Measurements from ENCODE around the gene MSI2. TPM values are rescaled to one million over a fixed set of nuclear protein-coding genes. Genes with fewer than 3 reads are reported as not detected.
A peak's percentile ranks its signal among the peaks of the same experiment; 100 is the strongest.

MSI2 gene
- total RNA-seq, 1 donor from 2014 or later = 31.0 TPM

DNA sequence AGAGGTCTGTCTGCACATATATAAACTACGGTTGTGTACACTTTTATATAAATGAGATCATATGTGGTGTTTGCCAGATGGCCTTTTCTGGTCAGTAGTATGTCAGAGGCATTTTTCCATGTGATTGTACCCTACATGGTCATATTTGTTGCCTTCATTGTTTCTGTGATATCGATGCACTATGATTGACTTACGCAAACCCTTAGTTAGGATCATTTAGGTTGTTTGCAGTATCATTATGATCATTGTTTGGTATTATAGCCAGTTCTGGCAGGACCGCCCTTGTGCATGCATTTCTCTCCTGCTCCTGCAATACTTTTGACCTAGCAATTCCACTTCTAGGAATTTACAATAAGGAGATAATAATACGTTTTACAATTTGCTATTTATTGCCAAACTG, 169.1 kb downstream of the MSI2 start:
- DNase-seq (ENCODE audit: low spot score in 2 of 2) = no peak
- no peak for FAIRE-seq

DNA sequence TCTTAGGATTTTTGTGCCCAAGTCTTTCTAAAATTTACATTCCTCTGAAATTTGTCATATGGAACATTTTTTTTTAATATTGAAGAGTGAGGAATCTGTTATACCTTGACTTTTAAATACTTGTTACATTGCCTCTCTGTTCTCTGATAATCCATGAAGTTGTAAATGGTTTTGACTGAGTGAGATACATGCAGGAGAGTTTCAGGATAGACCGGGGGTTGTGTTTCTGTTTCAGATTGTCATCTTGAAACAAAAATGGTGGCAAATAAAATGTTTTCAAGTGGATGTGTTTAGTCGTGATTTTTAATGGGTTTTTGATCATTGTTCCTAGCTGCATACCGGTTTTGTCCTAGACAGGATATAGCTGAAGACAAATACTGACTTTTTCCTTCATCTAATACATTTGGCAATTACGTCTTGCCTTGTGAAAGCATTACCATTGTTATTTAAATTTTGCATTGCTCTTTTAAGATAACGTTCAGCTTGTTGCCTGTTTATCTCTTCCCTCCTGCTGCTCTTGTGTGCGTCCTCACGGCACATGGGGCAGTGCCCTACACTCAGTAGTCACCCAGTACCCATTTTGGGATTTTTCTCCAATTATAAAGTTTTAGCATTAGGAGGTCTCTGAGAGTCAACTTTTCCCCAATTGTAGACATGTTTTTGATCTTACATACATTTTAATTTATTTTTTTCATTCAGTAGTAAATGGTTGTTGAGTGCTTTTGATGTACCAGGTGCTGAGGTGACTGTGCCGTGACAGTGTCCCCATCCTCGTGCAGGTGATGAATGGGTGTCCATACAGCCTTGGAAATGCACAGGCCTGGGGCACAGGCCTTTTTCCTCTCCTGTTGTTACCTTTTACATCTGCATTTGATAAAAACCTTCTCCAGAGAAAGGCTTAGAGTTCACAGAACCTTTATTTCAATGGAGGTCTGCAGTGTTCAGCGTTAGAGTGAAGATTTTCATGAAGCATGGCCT, 169.9 kb downstream of the MSI2 start:
- DNase-seq (ENCODE audit: low spot score in 2 of 2) = no peak
- no peak for FAIRE-seq

DNA sequence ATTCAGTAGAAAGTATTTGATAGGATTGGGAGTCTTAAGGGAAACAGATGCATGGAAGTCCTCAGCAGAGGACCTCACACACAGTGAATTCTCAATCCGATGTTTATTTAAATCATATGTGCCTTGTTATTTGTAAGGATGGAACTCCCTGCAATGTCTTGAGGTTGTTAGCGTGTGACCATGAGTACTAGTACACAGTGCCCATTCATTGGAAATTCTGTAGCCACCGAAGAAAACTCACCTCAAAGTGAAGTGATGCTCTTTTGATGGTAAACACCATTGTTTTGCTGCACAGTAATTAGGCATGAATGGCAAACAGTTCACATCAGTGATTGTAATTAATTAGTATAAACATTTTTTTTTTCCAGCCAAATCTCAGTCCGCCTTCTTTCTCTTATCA, 173.6 kb downstream of the MSI2 start:
- DNase-seq (ENCODE audit: low spot score in 2 of 2) = no peak
- FAIRE-seq = no peak

GRCh38 chr17:57431415-57431814, 175.1 kb downstream of the MSI2 start:
- FAIRE-seq (no peak), DNase-seq (ENCODE audit: low spot score in 2 of 2) (no peak)

- FAIRE-seq (no peak), DNase-seq (ENCODE audit: low spot score in 2 of 2) (no peak)
Measured at GRCh38 chr17:57432507-57433277, 176.4 kb downstream of the MSI2 start.

GRCh38 chr17:57433452-57433851, 177.1 kb downstream of the MSI2 start:
- DNase-seq (ENCODE audit: low spot score in 2 of 2) = no peak
- no peak for FAIRE-seq

DNA sequence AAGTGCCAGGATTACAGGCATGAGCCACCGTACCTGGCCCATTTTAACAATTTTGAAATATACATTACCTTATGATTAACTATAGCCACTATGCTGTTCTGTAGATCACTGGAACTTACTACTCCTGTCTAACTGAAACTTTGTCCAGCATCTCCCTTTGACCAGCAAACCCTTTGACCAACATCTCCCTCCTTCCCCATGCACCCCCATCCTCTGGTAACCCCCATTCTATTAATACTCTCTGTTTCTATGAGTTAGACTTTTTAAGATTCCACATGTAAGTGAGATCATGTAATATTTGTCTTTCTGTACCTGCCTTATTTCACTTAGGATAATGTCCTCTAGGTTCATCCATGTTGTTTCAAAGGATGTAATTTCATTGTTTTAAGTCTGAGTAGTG, 178.0 kb downstream of the MSI2 start:
- DNase-seq (ENCODE audit: low spot score in 2 of 2) = no peak
- no peak for FAIRE-seq

DNA sequence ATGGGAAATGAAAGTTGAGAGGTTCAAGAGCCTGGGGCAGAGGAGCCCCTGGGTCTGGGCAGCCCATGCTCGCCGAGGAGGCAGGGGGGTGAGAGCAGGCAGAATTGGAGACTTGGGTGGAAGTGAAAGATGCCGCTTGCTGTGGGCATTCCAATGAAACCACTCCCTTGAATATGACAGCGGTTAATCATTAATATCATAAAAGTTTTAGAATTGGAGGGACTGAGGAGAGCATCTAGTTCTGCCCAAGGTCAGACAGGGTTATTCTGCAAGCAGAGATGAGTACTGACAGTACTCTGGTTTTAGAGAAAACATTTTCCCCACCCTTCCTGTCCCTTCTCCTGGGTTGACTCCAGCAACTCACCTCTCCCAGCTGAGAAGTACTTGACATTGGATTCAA, 180.2 kb downstream of the MSI2 start:
- no peak for FAIRE-seq
- no peak for DNase-seq (ENCODE audit: low spot score in 2 of 2)

DNA sequence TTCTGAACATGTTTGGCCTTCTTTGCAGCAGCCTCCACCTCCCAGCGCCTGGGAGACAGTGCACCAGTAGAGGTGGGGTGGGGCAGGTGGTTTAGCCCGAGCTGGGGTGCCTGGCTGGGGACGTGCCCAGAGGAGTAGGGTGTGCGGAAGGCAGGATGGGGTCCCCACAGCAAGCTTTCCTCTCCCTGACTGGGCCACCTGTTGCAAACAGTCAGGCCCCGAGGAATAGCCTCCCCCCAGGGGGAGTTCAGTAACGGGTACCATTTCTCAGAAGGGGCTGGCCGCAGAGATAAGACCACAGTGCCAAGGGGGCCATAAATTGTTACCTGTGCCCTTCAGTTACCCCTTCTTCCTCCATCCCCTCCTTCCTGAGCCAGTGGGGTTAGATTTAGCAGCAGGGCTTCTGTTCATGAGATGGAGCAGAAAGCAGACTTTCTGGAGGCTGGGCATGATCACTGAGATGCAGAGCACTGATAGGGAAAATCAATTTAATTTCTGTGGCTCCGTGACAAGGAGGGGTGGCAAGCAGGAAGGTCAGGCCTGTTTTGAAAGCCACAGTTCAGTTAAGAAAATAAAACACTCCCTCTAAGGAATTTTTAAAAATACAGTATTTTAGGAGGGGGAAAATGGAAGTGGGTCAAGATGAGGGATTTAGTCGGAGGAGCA, 181.9 kb downstream of the MSI2 start:
- FAIRE-seq = no peak
- no peak for DNase-seq (ENCODE audit: low spot score in 2 of 2)

GRCh38 chr17:57439651-57440050, 183.3 kb downstream of the MSI2 start:
- FAIRE-seq = no peak
- DNase-seq (ENCODE audit: low spot score in 2 of 2) = no peak

DNA sequence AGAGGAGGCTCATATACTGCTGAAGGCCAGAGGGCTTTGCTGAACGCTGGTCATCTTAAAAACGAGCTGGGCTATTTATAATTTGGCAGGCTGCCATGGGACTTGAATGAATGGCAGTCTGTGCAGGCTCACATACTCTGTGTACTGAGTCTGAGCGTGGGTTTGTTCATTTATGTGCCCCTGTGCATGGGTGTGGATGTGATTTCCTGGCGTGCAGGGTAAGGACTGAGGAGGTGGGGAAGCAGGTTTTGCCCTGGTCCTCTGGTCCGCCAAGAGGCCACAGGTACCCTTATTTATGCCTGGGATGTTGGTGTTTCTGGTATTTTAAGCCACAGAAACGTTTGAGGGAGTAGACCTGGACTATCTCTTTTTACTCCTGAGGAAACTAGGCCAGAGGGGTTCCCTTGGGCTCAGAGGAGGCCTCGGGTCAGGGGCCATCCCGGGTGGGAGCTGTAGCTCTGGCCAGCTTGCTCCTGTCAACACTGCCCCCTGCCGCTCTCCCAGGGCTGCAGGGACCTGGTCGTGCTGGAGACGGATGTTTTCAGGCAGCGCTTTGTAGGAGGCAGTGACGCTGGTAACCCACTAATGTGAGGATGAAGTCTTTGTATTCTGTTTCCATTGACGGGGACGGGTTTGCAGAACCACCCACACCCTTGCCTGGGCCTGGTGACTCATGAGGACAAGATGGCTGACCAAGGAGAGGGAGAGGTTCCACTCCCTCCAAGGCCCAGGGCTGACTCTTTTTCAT, 184.4 kb downstream of the MSI2 start:
- DNase-seq (ENCODE audit: low spot score in 2 of 2) (peak; percentile 43 to 74), FAIRE-seq (no peak)

DNA sequence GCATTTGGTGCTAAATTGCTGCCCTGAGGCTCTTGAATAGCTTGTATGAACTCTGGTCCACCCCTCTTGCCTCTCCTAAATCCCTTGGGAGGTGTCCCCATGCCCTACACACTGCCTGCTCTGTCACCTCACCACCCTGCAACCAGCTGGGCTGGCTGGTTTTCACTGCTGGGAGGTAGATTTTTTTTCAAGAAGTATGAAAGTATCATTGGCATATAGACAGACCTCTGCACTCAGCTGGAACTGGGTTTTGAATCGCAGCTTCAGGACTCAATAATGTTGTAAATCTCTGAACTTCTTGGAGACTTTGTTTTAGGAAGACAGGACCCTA, 184.9 kb downstream of the MSI2 start:
- FAIRE-seq = no peak
- no peak for DNase-seq (ENCODE audit: low spot score in 2 of 2)

GRCh38 chr17:57442401-57442823, 186.1 kb downstream of the MSI2 start:
- DNase-seq (ENCODE audit: low spot score in 2 of 2) (no peak), FAIRE-seq (no peak)

DNA sequence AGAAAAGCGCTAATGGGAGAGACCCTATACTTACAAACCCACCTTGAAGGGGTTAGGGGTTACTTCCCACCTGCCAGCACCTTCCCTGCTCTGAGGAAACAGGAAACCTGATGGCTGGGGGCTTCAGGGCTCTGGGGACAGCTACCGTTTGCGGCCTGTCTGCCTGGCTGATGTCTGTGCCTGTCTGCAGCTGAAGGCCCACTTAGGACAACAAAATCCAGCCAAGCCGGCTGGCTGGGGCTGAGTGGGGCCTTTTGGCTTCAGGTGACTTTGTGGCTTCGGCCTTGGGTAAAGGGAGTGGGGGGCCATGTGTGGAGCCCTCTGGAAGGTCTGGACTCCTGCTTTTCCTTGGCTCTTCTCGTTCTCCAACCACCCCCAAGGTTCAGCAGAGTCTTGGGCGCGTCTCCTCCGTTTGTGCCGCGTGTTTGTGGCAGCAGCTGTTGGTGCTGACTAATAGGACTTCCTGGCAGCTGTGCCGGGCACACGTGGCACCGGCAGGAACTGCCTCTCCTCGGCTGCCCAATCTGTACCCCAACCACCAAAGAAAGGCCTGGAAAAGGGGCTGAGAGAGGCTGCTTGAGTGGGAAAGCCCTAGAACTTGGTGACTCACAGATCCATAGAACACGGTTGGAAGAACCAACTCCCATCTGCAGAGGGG, 186.7 kb downstream of the MSI2 start:
- peak in 1 of 2 donors; percentile 56 for DNase-seq (ENCODE audit: low spot score in 2 of 2)
- no peak for FAIRE-seq

- DNase-seq (ENCODE audit: low spot score in 2 of 2) = no peak
- no peak for FAIRE-seq
Measured at GRCh38 chr17:57443781-57444180, 187.5 kb downstream of the MSI2 start.

GRCh38 chr17:57444682-57445450, 188.5 kb downstream of the MSI2 start:
- no peak for FAIRE-seq
- no peak for DNase-seq (ENCODE audit: low spot score in 2 of 2)

- FAIRE-seq (no peak), DNase-seq (ENCODE audit: low spot score in 2 of 2) (no peak)
Measured at GRCh38 chr17:57445772-57446472, 189.6 kb downstream of the MSI2 start.

GRCh38 chr17:57447357-57447989, 191.2 kb downstream of the MSI2 start:
- FAIRE-seq (no peak), DNase-seq (ENCODE audit: low spot score in 2 of 2) (no peak)

All from frontal cortex (tissue), 4 donors.